A673 (cell line): ENCODE data around the gene KMT2C. TPM values are rescaled to one million over a fixed set of nuclear protein-coding genes. Genes with fewer than 3 reads are reported as not detected.
A peak's percentile ranks its signal among the peaks of the same experiment; 100 is the strongest.

Experiments
- BruUV-seq: library from RNA; stranded (reverse); fragments of 400-500 nt; replicated peaks from 2 replicates; lab custom pipeline; 2021; lab: Mats Ljungman, UMichigan
- CTCF ChIA-PET: fragments of 300-600 bp; sonication (Branson Sonifier 250); formaldehyde crosslinking; loops from one replicate; lab custom pipeline; 2022; ENCODE audit warnings: antibody characterized with exemption; lab: Charles Lee
- POLR2A ChIA-PET: fragments of 300-600 bp; sonication (Branson Sonifier 250); formaldehyde crosslinking; loops from one replicate; lab custom pipeline; 2022; ENCODE audit warnings: antibody characterized with exemption; ENCODE audit not compliant: low non-redundant PET; lab: Charles Lee
- DNase-seq: peaks from one replicate; pipeline ENCODE4 v3.0.0-alpha.2; 2015; ENCODE audit warnings: low spot score
- H3K27ac ChIP-seq: fragments of 200-600 bp; sonication (generic); 2 replicates; pipeline ENCODE4 v1.5.1; 2016; ENCODE audit warnings: mixed run types, low read depth, mild to moderate bottlenecking, mixed read lengths, antibody characterized with exemption, low read length; ENCODE audit not compliant: poor library complexity, severe bottlenecking
- H3K27me3 ChIP-seq: fragments of 200-600 bp; sonication (generic); replicated peaks from 2 replicates; pipeline ENCODE4 v1.6.1; 2017; ENCODE audit warnings: mixed run types, low read depth, mild to moderate bottlenecking, mixed read lengths, antibody characterized with exemption, low read length; ENCODE audit not compliant: insufficient read depth, poor library complexity
- H3K36me3 ChIP-seq: fragments of 200-600 bp; sonication (generic); 2 replicates; pipeline ENCODE4 v1.6.1; 2016; ENCODE audit warnings: mixed run types, mild to moderate bottlenecking, mixed read lengths, antibody characterized with exemption, low read length; ENCODE audit not compliant: insufficient read depth, poor library complexity, severe bottlenecking
- H3K4me1 ChIP-seq: fragments of 200-600 bp; sonication (generic); 2 replicates; pipeline ENCODE4 v1.6.1; 2017; ENCODE audit warnings: mixed run types, mild to moderate bottlenecking, mixed read lengths, antibody characterized with exemption, low read length; ENCODE audit not compliant: insufficient read depth, poor library complexity, severe bottlenecking
- H3K4me3 ChIP-seq: fragments of 200-600 bp; sonication (generic); 2 replicates; pipeline ENCODE4 v1.5.1; 2016; ENCODE audit warnings: low read depth, mixed run types, mild to moderate bottlenecking, mixed read lengths, low read length; ENCODE audit not compliant: poor library complexity, severe bottlenecking
- H3K9me3 ChIP-seq: fragments of 200-600 bp; sonication (generic); 2 replicates; pipeline ENCODE4 v1.6.1; 2016; ENCODE audit warnings: mixed run types, low read depth, mild to moderate bottlenecking, mixed read lengths, antibody characterized with exemption, low read length; ENCODE audit not compliant: poor library complexity, severe bottlenecking
- CTCF ChIP-seq: fragments of 300-800, 200-600 bp; sonication (generic); conservative IDR thresholded peaks from 2 replicates; pipeline ENCODE4 v1.5.1; 2017; ENCODE audit warnings: low read depth, mild to moderate bottlenecking, antibody characterized with exemption, low read length, moderate library complexity, mixed read lengths
- EZH2 ChIP-seq: fragments of 200-600 bp; sonication (generic); IDR thresholded peaks from 2 replicates; pipeline ENCODE4 v1.6.1; 2017; ENCODE audit warnings: borderline replicate concordance, low read depth, mild to moderate bottlenecking, mixed read lengths, antibody characterized with exemption, low read length; ENCODE audit not compliant: poor library complexity, severe bottlenecking
- intact Hi-C: fragments of 100-400 bp; cut with micrococcal nuclease; formaldehyde crosslinking; loops from one replicate; pipeline ENCODE4 v1.10.0; 2022; ENCODE audit not compliant: unreplicated experiment
- total RNA-seq: library from RNA; stranded (reverse); gene quantifications from 2 replicates; pipeline ENCODE4 v1.2.3, GENCODE V29; 2021

KMT2C gene
- total RNA-seq, 1 experiment from 2014 or later: 52.9 TPM

- POLR2A ChIA-PET: no interaction called here
- intact Hi-C loops: no loop called here
- peaks cover 65% of the 10 kb centered on the region for H3K36me3 ChIP-seq
- BruUV-seq: no TSS peak
- peak; percentile 13 for DNase-seq
- TF ChIP-seq EZH2 (no peak), CTCF (no peak)
- no peak overlapping the region for H3K4me3 ChIP-seq
- CTCF ChIA-PET: no interaction called here
- no peak overlapping the region for H3K27ac ChIP-seq
- no peaks in the 10 kb centered on the region for H3K27me3 ChIP-seq
- no peaks in the 10 kb centered on the region for H3K9me3 ChIP-seq
- H3K4me1 ChIP-seq: no peaks in the 10 kb centered on the region
Measured at GRCh38 chr7:152180587-152180986, 255.2 kb downstream of the KMT2C start.

DNA sequence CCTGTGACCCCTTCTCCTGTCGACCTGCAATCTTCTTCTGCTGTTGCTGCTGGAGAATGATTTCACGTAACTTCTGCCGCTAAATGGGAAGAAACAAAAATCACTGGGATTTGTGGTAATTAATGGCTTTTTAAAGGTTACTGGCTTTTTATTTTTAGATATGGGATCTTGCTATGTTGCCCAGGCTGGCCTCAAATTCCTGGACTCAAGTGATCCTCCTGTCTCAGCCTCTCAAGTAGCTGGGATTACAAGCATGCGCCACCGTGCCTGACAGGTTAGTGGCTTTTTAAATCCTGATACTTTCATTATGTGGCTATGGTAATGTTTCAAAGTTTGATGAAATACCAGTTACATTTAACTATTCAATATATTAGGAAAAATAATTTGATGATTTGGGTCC lies 255.8 kb downstream of the KMT2C start:
- no peak overlapping the region for H3K4me3 ChIP-seq
- H3K4me1 ChIP-seq: no peaks in the 10 kb centered on the region
- intact Hi-C loops: no loop called here
- no peak overlapping the region for H3K27ac ChIP-seq
- no peak for DNase-seq
- no TSS peak for BruUV-seq
- H3K27me3 ChIP-seq: no peaks in the 10 kb centered on the region
- CTCF ChIA-PET: no interaction called here
- TF ChIP-seq CTCF (no peak), EZH2 (no peak)
- POLR2A ChIA-PET: no interaction called here
- peaks cover 65% of the 10 kb centered on the region for H3K36me3 ChIP-seq
- no peaks in the 10 kb centered on the region for H3K9me3 ChIP-seq

DNA sequence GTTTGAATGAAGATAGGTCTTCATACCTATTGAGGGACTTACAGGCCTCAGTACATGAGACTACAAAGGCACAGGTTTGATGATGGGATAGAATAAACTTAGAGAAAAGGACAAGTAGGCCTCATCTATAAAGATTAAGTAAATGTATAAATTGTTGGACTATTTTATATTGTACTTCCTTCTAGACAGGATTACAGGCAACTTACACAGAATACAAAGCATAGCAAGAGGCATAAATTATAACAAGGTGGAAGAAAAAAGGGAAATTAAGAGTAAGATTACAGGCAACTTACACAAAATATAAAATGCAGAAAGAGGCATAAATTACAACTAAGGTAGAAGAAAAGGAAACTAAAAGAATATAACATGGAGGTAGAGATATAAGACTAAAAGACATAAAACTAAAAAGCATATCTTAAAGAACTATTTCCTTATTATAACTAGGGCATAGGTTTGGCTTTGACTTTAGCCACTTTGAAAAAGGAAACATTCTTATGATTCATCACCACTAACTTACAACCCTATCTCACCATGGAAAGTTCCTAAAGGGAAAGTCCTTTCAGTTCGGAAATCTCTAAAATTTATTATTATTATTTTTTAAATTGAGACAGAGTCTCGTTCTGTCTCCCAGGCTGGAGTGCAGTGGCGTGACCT lies 257.3 kb downstream of the KMT2C start:
- DNase-seq: no peak
- no peak for TF ChIP-seq CTCF
- TF ChIP-seq EZH2: no peak
- Histone ChIP-seq H3K4me1 (no peaks in the 10 kb centered on the region), H3K4me3 (no peak overlapping the region), H3K27ac (no peak overlapping the region), H3K27me3 (no peaks in the 10 kb centered on the region), H3K9me3 (no peaks in the 10 kb centered on the region), H3K36me3 (peaks cover 70% of the 10 kb centered on the region)
- no TSS peak for BruUV-seq
- CTCF ChIA-PET: no interaction called here
- intact Hi-C loops: no loop called here
- POLR2A ChIA-PET: interaction anchor here (0.7 kb wide), 1 partner anchor 8 kb away, joined by 16 read pairs; no protein-coding TSS in a partner anchor
